NCI-H524 (cell line): ENCODE measurements around the gene ISG20.
A peak's percentile ranks its signal among the peaks of the same experiment; 100 is the strongest.
"Not testable (repeated sequence)": the region's sequence is repeated elsewhere in the genome, so short reads cannot be mapped to it uniquely, and the experiment has no call there.

Source experiments
- DNase-seq, 2 experiments: peaks; one replicate each; lab custom pipeline; 2025; lab: John Stamatoyannopoulos, UW

The ISG20 gene

DNA sequence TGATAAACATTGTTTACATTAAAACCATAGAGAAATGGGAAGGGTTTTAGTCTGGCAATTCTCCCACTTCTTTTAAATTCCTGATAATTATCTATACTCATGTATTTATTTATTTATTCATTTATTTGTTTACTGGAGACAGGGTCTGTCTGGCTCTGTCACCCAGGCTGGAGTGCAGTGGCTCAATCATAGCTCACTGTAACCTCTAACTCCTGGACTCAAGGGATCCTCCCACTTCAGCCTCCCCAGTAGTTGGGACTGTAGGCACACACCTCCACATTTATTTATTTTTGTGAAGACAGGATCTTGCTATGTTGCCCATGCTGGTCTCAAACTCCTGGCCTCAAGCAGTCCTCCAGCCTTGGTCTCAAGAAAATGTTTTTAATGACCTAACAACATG is 20.1 kb upstream of the ISG20 start:
- no peak for DNase-seq

GRCh38 chr15:88619796-88620195 is 19.0 kb upstream of the ISG20 start:
- no peak for DNase-seq

GRCh38 chr15:88620995-88621772 is 17.6 kb upstream of the ISG20 start, which contains the start of gene AEN:
Gene AEN (plus strand): TSS chr15:88621340. CDS start chr15:88626210, 4,870 bp downstream.
- peak; percentile 97 for DNase-seq

DNA sequence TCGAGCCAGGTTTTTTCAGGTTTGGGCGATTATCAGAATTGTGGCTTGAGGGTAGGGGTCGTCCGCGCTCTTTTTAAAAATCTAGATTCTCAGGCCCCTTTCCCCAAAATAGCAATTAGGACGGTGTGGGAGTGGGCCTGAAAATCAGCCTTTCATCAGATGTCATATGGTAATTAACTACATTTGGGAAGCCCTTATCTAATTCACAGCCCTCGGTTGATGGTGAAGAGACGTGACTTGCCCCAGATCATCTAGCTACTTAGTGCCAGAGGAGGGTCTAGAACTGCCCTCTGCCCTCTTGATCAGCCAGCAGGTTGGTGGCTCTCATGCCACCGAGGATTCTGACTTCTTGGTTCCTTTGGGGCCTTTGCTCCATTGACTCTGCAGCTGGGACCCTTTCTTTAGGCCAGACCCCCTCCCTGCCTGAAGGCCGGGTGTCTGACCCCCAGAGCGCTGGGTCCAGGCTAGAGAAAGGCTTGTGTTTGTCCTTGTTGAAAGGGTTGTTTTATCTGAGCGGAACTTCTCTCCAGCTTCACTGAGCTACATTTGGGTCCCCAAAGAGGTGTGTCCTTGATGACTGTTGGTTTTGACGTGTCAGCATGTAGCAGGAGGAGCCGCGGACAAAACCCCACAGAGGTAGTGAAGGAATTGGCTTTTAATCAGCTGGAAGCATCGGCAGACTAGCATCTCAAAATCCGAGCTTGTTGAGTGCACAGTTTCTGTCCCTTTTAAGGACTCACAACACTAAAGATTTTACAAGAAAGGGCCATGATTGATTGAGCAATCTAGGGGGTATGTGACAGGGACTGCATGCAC is 16.8 kb upstream of the ISG20 start:
- DNase-seq = peak in 1 of 2 experiments; percentile 31

- DNase-seq = no peak
Observed at GRCh38 chr15:88622605-88622975, 16.2 kb upstream of the ISG20 start.

DNA sequence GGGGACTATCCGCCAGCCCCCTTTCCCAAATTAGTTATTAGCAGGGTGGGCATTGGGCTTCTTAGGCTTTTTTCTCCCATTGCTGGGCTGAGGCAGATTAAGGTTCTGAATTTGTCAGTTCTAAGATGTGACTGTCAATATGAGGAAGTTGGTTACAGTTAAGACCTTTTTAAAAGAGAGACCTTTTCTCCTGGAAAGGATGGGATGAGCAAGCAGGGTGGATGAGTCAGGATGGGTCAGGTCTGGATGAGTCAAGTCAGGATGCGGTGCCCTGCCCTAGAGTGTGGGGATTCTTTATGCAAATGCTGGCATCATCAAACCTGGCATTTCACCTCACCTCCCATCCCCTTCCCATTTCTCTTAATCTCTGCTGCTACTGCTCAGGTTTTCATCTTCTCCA is 15.8 kb upstream of the ISG20 start:
- no peak for DNase-seq

GRCh38 chr15:88623632-88624031 is 15.2 kb upstream of the ISG20 start:
- no peak for DNase-seq

- peak in 1 of 2 experiments; percentile 37 for DNase-seq
Observed at GRCh38 chr15:88624156-88624970, 14.5 kb upstream of the ISG20 start.

DNA sequence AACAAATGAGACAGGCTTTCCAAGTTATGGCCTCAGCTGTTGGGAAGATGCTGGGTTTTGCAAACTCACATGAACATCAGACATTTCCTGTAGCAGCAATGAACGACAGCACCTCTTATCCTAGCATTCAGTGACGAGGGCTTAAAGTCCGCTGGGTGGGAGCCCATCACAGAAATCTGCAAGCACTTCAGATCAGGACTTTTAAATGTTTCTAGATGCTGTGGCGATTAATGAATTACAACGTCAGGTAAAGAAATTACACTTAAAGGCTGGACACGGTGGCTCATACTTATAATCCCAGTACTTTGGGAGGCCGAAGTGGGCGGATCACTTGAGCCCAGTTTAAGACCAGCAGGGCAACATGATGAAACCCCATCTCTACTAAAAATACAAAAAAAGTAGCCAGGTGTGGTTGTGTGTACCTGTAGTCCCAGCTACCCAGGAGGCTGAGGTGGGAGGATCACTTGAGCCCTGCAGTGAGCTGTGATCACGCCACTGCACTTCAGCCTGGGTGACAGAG is 13.8 kb upstream of the ISG20 start:
- no peak for DNase-seq

- DNase-seq = no peak
Observed at GRCh38 chr15:88625943-88626741, 12.7 kb upstream of the ISG20 start.

DNA sequence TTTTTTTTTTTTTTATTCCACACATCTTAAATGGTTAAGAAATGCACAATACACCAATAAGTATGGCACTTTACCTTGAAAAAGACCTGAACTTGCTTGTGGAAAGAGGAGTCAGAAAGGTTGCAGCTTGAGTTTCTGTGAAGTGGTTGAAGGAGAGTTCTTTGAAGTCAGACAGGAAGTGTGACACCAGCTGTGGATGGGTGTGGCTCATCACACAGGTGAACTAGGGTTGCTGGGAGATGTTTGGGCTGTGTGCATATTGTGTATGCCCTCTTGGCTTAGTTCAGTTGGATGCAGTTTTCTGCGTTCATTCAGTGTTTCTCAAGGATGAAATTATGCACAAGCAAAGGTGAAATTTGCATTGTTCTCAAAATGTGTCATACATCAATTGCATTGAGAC is 11.4 kb upstream of the ISG20 start:
- no peak for DNase-seq

DNA sequence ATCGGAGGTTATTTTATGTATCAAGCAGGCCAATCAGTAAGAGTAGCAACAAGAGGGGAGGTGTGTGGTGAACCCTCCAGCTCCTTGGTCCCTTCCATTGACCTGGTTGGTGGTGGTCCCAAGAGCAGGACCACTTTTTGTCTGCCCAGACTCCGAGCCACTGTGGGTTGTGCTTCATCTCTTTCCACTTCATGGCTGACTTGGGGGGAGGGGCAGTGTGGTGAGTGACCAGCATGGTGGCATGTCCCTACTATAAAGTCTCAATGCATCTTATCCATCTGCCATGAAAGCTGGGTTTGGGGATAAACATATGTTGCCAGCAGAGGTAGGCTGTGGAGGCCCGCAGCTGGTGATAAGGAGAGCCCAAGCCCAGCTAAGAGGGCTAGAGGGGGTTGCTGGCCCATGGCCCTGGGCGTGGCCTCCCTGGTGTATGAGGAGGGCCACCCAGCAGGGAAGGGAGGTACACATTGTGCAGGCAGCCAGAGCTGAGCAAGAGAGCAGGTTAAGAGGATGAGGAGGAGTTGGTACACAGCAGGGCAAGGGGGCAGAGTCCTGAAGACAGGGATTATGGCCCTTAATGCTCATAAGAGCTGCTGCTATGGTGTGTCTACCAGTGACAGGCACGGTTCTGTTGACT is 10.7 kb upstream of the ISG20 start:
- DNase-seq = peak in 1 of 2 experiments; percentile 12

- DNase-seq = no peak
Observed at GRCh38 chr15:88629071-88629470, 9.7 kb upstream of the ISG20 start.

GRCh38 chr15:88630141-88630721 is 8.6 kb upstream of the ISG20 start:
- DNase-seq = no peak

- DNase-seq = no peak
Observed at GRCh38 chr15:88630798-88631463, 7.9 kb upstream of the ISG20 start.

- no peak for DNase-seq
Observed at GRCh38 chr15:88631464-88632028, 7.3 kb upstream of the ISG20 start.

DNA sequence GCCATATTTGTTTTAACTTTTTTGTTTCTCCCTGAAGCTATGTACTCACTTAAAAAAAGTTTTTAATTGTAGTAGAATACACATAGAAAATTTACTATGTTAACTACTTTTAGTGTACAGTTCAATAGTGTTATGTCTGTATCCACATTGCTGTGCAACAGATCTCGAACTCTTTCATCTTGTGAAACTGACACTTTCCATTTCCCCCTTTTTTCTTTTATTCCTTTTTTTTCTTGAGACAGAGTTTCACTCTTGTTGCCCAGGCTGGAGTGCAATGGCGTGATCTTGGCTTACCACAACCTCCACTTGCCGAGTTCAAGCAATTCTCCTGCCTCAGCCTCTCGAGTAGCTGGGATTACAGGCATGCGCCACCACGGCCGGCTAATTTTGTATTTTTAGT is 6.0 kb upstream of the ISG20 start:
- DNase-seq = not testable (repeated sequence)

- no peak for DNase-seq
Observed at GRCh38 chr15:88634449-88634848, 4.4 kb upstream of the ISG20 start.

GRCh38 chr15:88635318-88635717 is 3.5 kb upstream of the ISG20 start:
- DNase-seq = no peak
